Retinal pigment epithelial cell (primary cell): ENCODE results near the gene RILPL1.
A peak's percentile ranks its signal among the peaks of the same experiment; 100 is the strongest.
"Not testable (repeated sequence)": the region's sequence is repeated elsewhere in the genome, so short reads cannot be mapped to it uniquely, and the experiment has no call there.

Experiments used
- DNase-seq: peaks from one replicate; pipeline ENCODE4 v3.0.0-alpha.2; 2010; ENCODE audit warnings: low read depth
- H3K4me3 ChIP-seq: 2 replicates; pipeline ENCODE4 v1.5.1; 2011; ENCODE audit warnings: mild to moderate bottlenecking, low read length, control low read depth, moderate library complexity
- CTCF ChIP-seq: conservative IDR thresholded peaks from 2 replicates; pipeline ENCODE4 v1.5.1; 2011; ENCODE audit warnings: low read depth, low read length, control low read depth, inconsistent platforms

The RILPL1 gene

GRCh38 chr12:123533672-123534643 is at the start of gene RILPL1:
RILPL1 (minus strand) TSS chr12:123533719; CDS start chr12:123533482, 237 bp downstream.
- peak within 1 kb of the TSS; percentile 65 for H3K4me3 ChIP-seq
- DNase-seq = no peak
- peak; percentile 22 for TF ChIP-seq CTCF

GRCh38 chr12:123580772-123581171 is 47.3 kb upstream of the RILPL1 start:
- H3K4me3 ChIP-seq = no peak overlapping the region
- no peak for DNase-seq
- no peak for TF ChIP-seq CTCF

GRCh38 chr12:123578829-123579228 is 45.3 kb upstream of the RILPL1 start:
- not testable (repeated sequence) for H3K4me3 ChIP-seq, DNase-seq

- no peak for TF ChIP-seq CTCF
- no peak for DNase-seq
- H3K4me3 ChIP-seq = no peak overlapping the region
Observed at GRCh38 chr12:123578243-123578642, 44.7 kb upstream of the RILPL1 start.

GRCh38 chr12:123576611-123577010 is 43.1 kb upstream of the RILPL1 start:
- no peak for DNase-seq
- no peak overlapping the region for H3K4me3 ChIP-seq
- no peak for TF ChIP-seq CTCF

GRCh38 chr12:123573870-123574269 is 40.4 kb upstream of the RILPL1 start:
- H3K4me3 ChIP-seq = no peak overlapping the region
- DNase-seq = no peak
- TF ChIP-seq CTCF = no peak

- DNase-seq = no peak
- TF ChIP-seq CTCF = no peak
Observed at GRCh38 chr12:123572391-123572790, 38.9 kb upstream of the RILPL1 start.

More at GRCh38 chr12:123572391-123572790, 38.9 kb upstream of the RILPL1 start:
- H3K4me3 ChIP-seq = no peak overlapping the region
